HepG2 (cell line): ENCODE results near the gene WDR7.

ENCODE experiments used
- FOXK2 ChIP-seq: fragments of 450-650 bp; IDR thresholded peaks from 2 replicates; pipeline ENCODE4 v1.6.1; 2016
- POLR2G ChIP-seq: fragments of 200-400 bp; formaldehyde crosslinking; IDR thresholded peaks from 2 replicates; pipeline ENCODE4 v1.6.1; 2018; ENCODE audit warnings: mild to moderate bottlenecking, low read depth, low read length, moderate library complexity
- RAD21 ChIP-seq: fragments of 450-650 bp; formaldehyde crosslinking; IDR thresholded peaks from 2 replicates; pipeline ENCODE4 v1.5.0; 2020; ENCODE audit warnings: mild to moderate bottlenecking
- ZFP1 ChIP-seq: IDR thresholded peaks from 2 replicates; pipeline ENCODE4 v1.6.1; 2016
- ZNF326 ChIP-seq: sonication (generic); formaldehyde crosslinking; IDR thresholded peaks from 2 replicates; pipeline ENCODE4 v1.4.0; 2020; ENCODE audit warnings: missing genetic modification reagents, borderline replicate concordance
- ZNF350 ChIP-seq: sonication (generic); formaldehyde crosslinking; IDR thresholded peaks from 2 replicates; pipeline ENCODE4 v1.4.0; 2020; ENCODE audit warnings: mild to moderate bottlenecking, low read depth, missing genetic modification reagents, borderline replicate concordance
- TF ChIP-seq, protein P1 (sequence below): IDR thresholded peaks from 2 replicates; pipeline ENCODE4 v1.6.1; 2012; ENCODE audit warnings: inconsistent platforms
- TF ChIP-seq, protein P2 (sequence below): IDR thresholded peaks from 2 replicates; pipeline ENCODE4 v1.6.1; 2016; ENCODE audit warnings: low read depth, control low read depth
- TF ChIP-seq, protein P3 (sequence below): IDR thresholded peaks from 2 replicates; pipeline ENCODE4 v1.6.1; 2016; ENCODE audit warnings: missing compliant biosample characterization, missing genetic modification reagents, borderline replicate concordance
- TF ChIP-seq, protein P4 (sequence below): sonication (generic); formaldehyde crosslinking; IDR thresholded peaks from 2 replicates; pipeline ENCODE4 v1.5.0; 2020; ENCODE audit warnings: mild to moderate bottlenecking, missing genetic modification reagents, moderate library complexity

DNA sequence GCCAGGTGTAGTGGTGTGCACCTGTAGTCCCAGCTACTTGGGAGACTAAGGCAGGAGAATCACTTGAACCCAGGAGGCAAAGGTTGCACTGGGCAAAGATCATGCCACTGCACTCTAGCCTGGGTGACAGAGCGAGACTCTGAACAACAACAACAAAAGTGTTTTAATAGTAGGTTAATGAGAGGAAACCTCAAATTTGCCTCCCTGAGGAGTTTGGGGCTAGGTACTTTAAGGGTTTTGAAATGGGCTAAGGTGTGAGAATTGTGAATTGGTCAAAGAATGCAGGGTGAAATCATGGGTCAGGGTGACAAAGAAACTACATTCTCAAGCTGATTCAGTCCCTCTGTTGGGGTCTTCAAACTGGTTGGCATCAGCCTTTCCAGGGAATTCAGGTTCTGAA is 435.0 kb downstream of the WDR7 start:
- TF ChIP-seq, protein P1, sequence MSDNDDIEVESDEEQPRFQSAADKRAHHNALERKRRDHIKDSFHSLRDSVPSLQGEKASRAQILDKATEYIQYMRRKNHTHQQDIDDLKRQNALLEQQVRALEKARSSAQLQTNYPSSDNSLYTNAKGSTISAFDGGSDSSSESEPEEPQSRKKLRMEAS = no peak
- TF ChIP-seq FOXK2 = no peak
- TF ChIP-seq, protein P2, sequence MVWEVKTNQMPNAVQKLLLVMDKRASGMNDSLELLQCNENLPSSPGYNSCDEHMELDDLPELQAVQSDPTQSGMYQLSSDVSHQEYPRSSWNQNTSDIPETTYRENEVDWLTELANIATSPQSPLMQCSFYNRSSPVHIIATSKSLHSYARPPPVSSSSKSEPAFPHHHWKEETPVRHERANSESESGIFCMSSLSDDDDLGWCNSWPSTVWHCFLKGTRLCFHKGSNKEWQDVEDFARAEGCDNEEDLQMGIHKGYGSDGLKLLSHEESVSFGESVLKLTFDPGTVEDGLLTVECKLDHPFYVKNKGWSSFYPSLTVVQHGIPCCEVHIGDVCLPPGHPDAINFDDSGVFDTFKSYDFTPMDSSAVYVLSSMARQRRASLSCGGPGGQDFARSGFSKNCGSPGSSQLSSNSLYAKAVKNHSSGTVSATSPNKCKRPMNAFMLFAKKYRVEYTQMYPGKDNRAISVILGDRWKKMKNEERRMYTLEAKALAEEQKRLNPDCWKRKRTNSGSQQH (CRISPR knock-in tag) = no peak
- TF ChIP-seq, protein P3, sequence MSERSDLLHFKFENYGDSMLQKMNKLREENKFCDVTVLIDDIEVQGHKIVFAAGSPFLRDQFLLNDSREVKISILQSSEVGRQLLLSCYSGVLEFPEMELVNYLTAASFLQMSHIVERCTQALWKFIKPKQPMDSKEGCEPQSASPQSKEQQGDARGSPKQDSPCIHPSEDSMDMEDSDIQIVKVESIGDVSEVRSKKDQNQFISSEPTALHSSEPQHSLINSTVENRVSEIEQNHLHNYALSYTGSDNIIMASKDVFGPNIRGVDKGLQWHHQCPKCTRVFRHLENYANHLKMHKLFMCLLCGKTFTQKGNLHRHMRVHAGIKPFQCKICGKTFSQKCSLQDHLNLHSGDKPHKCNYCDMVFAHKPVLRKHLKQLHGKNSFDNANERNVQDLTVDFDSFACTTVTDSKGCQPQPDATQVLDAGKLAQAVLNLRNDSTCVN (CRISPR knock-in tag) = no peak
- no peak for TF ChIP-seq POLR2G
- TF ChIP-seq ZNF326 (CRISPR knock-in tag) = no peak
- TF ChIP-seq, protein P4, sequence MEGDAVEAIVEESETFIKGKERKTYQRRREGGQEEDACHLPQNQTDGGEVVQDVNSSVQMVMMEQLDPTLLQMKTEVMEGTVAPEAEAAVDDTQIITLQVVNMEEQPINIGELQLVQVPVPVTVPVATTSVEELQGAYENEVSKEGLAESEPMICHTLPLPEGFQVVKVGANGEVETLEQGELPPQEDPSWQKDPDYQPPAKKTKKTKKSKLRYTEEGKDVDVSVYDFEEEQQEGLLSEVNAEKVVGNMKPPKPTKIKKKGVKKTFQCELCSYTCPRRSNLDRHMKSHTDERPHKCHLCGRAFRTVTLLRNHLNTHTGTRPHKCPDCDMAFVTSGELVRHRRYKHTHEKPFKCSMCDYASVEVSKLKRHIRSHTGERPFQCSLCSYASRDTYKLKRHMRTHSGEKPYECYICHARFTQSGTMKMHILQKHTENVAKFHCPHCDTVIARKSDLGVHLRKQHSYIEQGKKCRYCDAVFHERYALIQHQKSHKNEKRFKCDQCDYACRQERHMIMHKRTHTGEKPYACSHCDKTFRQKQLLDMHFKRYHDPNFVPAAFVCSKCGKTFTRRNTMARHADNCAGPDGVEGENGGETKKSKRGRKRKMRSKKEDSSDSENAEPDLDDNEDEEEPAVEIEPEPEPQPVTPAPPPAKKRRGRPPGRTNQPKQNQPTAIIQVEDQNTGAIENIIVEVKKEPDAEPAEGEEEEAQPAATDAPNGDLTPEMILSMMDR = no peak
- TF ChIP-seq ZNF350 (CRISPR knock-in tag) = no peak
- TF ChIP-seq ZFP1 (CRISPR knock-in tag) = no peak
- no peak for TF ChIP-seq RAD21
